Lower lobe of right lung (tissue), 2 donors: Measurements from ENCODE around the gene CLTA. TPM values are rescaled to one million over a fixed set of nuclear protein-coding genes. Genes with fewer than 3 reads are reported as not detected.

Experiments used
- ATAC-seq, 2 donors: fragments of 200-7000 bp; cut with Tn5 transposase; one replicate each; pipeline ENCODE4 v1.9.1; 2020 to 2022; ENCODE audit warnings: mild to moderate bottlenecking in 2 of 2, moderate library complexity in 2 of 2
- DNase-seq: peaks from one replicate; pipeline ENCODE4 v3.0.0-alpha.2; 2020
- H3K27ac ChIP-seq: fragments of 200-600 bp; one replicate; pipeline ENCODE4 v1.8.0; 2022
- H3K27me3 ChIP-seq: fragments of 200-600 bp; one replicate; pipeline ENCODE4 v1.8.0; 2022; ENCODE audit warnings: low read depth
- H3K36me3 ChIP-seq: fragments of 200-600 bp; one replicate; pipeline ENCODE4 v1.8.0; 2022; ENCODE audit warnings: mild to moderate bottlenecking
- H3K4me1 ChIP-seq: fragments of 200-600 bp; one replicate; pipeline ENCODE4 v1.8.0; 2022
- H3K4me3 ChIP-seq: fragments of 200-600 bp; one replicate; pipeline ENCODE4 v1.8.0; 2022; ENCODE audit warnings: mild to moderate bottlenecking
- H3K9me3 ChIP-seq: fragments of 200-600 bp; one replicate; pipeline ENCODE4 v1.8.0; 2022
- CTCF ChIP-seq: fragments of 200-600 bp; IDR thresholded peaks from one replicate; pipeline ENCODE4 v1.8.0; 2022; ENCODE audit warnings: antibody characterized with exemption, mild to moderate bottlenecking
- intact Hi-C: fragments of 100-400 bp; cut with DNase I; formaldehyde crosslinking; loops from one replicate; pipeline ENCODE4 v1.11.0; 2022
- total RNA-seq: library from RNA; stranded (reverse); fragmentation: NEBNext Ultra II Directional; extraction: Animal tissue kit (Norgen Biotek cat#: 25700); gene quantifications from one replicate; pipeline ENCODE4 v1.2.1, GENCODE V29; 2021
- donor health status: DM: no; HTN: yes; CAD: no; lungs with severe emphysema.

CLTA gene
- total RNA-seq, 1 donor from 2014 or later, result 177 TPM

GRCh38 chr9:36187414-36187813, 3.3 kb upstream of the CLTA start:
- no peak for TF ChIP-seq CTCF
- DNase-seq, result no peak
- H3K27ac ChIP-seq, result no peak overlapping the region
- no peaks in the 10 kb centered on the region for H3K27me3 ChIP-seq
- intact Hi-C loops, result no loop called here
- no peaks in the 10 kb centered on the region for H3K36me3 ChIP-seq
- peaks cover 19% of the 10 kb centered on the region for H3K4me1 ChIP-seq
- no peak overlapping the region for H3K4me3 ChIP-seq
- no peaks in the 10 kb centered on the region for H3K9me3 ChIP-seq
- no peak for ATAC-seq

- no peaks in the 10 kb centered on the region for H3K27me3 ChIP-seq
- DNase-seq (no peak), ATAC-seq (no peak)
- no peak for TF ChIP-seq CTCF
- H3K4me1 ChIP-seq, result peaks cover 27% of the 10 kb centered on the region
- no peak overlapping the region for H3K4me3 ChIP-seq
- no peaks in the 10 kb centered on the region for H3K36me3 ChIP-seq
- H3K27ac ChIP-seq, result no peak overlapping the region
- no peaks in the 10 kb centered on the region for H3K9me3 ChIP-seq
- intact Hi-C loops, result no loop called here
Observed at GRCh38 chr9:36188212-36188611, 2.5 kb upstream of the CLTA start.

GRCh38 chr9:36189976-36190375, 745 bp upstream of the CLTA start:
- DNase-seq (no peak), ATAC-seq (peak in 1 of 2 donors; percentile 32)
- peak overlapping the region; percentile 97 for H3K4me3 ChIP-seq
- H3K27ac ChIP-seq, result peak overlapping the region; percentile 95
- TF ChIP-seq CTCF, result no peak
- intact Hi-C loops, result no loop called here
- no peaks in the 10 kb centered on the region for H3K9me3 ChIP-seq
- no peaks in the 10 kb centered on the region for H3K27me3 ChIP-seq
- peaks cover 44% of the 10 kb centered on the region for H3K4me1 ChIP-seq
- peaks cover 9% of the 10 kb centered on the region for H3K36me3 ChIP-seq

DNA sequence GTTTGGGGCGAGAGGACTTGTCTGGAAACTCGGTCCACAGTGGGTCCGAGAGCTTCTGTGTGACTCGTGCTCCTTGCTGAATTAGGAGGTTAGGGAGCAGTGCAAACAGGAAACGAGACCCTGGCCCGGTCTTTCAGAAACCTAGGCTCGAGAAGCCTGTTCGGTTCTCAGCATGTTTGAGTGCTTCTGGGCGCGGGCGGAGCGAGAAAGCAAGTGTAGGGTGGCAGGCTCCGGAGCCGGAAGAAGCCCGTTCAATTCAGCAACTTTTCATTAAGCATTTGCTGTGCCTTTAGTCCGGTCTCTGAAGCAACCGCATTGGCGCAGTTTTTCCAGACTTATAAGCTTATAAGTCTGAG, 547 bp downstream of the CLTA start:
- H3K27me3 ChIP-seq, result no peaks in the 10 kb centered on the region
- intact Hi-C loops, result no loop called here

GRCh38 chr9:36191686-36192085, 965 bp downstream of the CLTA start:
- DNase-seq (no peak), ATAC-seq (no peak)
- no peak for TF ChIP-seq CTCF
- H3K4me1 ChIP-seq, result peaks cover 50% of the 10 kb centered on the region
- intact Hi-C loops, result no loop called here
- H3K36me3 ChIP-seq, result peaks cover 11% of the 10 kb centered on the region
- H3K4me3 ChIP-seq, result peak overlapping the region; percentile 97
- H3K9me3 ChIP-seq, result no peaks in the 10 kb centered on the region
- H3K27ac ChIP-seq, result peak overlapping the region; percentile 95
- no peaks in the 10 kb centered on the region for H3K27me3 ChIP-seq

More for the DNA sequence above, 547 bp downstream of the CLTA start:
- Histone ChIP-seq H3K27ac (peak overlapping the region; percentile 95), H3K4me1 (peaks cover 50% of the 10 kb centered on the region), H3K4me3 (peak overlapping the region; percentile 97), H3K9me3 (no peaks in the 10 kb centered on the region), H3K36me3 (peaks cover 10% of the 10 kb centered on the region)
- DNase-seq (peak; percentile 61), ATAC-seq (peak; percentile 38 to 61)
- TF ChIP-seq CTCF, result no peak

DNA sequence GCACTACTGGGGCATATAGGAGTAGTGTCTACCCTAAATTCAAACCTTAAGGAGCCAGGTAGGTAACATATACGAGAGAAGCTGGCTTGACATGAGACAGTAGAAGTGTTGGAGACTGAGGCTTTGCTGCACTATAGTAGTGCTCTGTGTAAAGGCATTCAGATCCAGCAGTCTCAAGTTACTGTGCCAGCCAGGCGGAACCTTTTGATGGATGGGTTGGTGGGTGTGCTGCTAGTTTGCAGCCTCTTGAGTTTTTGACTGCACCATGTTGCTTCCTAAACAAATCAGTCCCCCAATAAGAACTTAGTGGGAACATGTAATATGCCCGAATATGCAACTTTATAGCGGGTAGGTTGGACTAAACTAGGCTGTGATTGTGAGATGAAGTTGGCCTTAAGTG, 1.5 kb downstream of the CLTA start:
- Histone ChIP-seq H3K36me3 (peaks cover 16% of the 10 kb centered on the region), H3K9me3 (no peaks in the 10 kb centered on the region), H3K4me3 (peak overlapping the region; percentile 97), H3K27me3 (no peaks in the 10 kb centered on the region), H3K4me1 (peaks cover 50% of the 10 kb centered on the region), H3K27ac (no peak overlapping the region)
- ATAC-seq, result no peak
- DNase-seq, result no peak
- TF ChIP-seq CTCF, result no peak
- intact Hi-C loops, result no loop called here
